H1 (cell line): ENCODE measurements around the gene RAB36. TPM values are rescaled to one million over a fixed set of nuclear protein-coding genes. Genes with fewer than 3 reads are reported as not detected.

Experiments
- CTCF ChIA-PET: fragments of 300-600 bp; sonication (Branson Sonifier 250); formaldehyde crosslinking; loops from one replicate; lab custom pipeline; 2021; ENCODE audit not compliant: partially characterized antibody; lab: Charles Lee
- POLR2A ChIA-PET: fragments of 300-600 bp; sonication (Branson Sonifier 250); formaldehyde crosslinking; loops from one replicate; lab custom pipeline; 2021; ENCODE audit warnings: inconsistent platforms; ENCODE audit not compliant: partially characterized antibody; lab: Charles Lee
- DNase-seq, 2 experiments: peaks; one replicate each; pipeline versions ENCODE4 v3.0.0 to v3.0.0-alpha.2; 2010 to 2022; ENCODE audit warnings: low spot score in 2 of 2, low read depth in 1 of 2, mixed read lengths in 1 of 2
- FAIRE-seq: peaks from 2 replicates; lab custom pipeline; 2011; peaks lifted over from hg19 to GRCh38; lab: Jason Lieb, UNC
- H2AFZ ChIP-seq: 2 replicates; pipeline ENCODE4 v1.8.1; 2012; ENCODE audit warnings: low read length, inconsistent platforms
- H2AK5ac ChIP-seq: 2 replicates; pipeline ENCODE4 v1.6.1; 2013; ENCODE audit warnings: low read depth, low read length
- H2BK120ac ChIP-seq: replicated peaks from 2 replicates; pipeline ENCODE3; 2013; ENCODE audit warnings: low read depth, low read length, inconsistent platforms
- H2BK12ac ChIP-seq: 2 replicates; pipeline ENCODE4 v1.6.1; 2013; ENCODE audit warnings: low read depth, low read length
- H2BK15ac ChIP-seq: 2 replicates; pipeline ENCODE4 v1.6.1; 2013; ENCODE audit warnings: low read length
- H2BK20ac ChIP-seq: 2 replicates; pipeline ENCODE4 v1.6.1; 2013; ENCODE audit warnings: low read length
- H2BK5ac ChIP-seq: 2 replicates; pipeline ENCODE4 v1.6.1; 2013; ENCODE audit warnings: low read depth, low read length
- H3K14ac ChIP-seq: 2 replicates; pipeline ENCODE4 v1.6.1; 2013; ENCODE audit warnings: inconsistent platforms; ENCODE audit not compliant: insufficient read length
- H3K18ac ChIP-seq: 2 replicates; pipeline ENCODE4 v1.6.1; 2013; ENCODE audit warnings: low read length; ENCODE audit errors: extremely low read depth
- H3K23ac ChIP-seq: 2 replicates; pipeline ENCODE4 v1.6.1; 2013; ENCODE audit warnings: inconsistent platforms; ENCODE audit not compliant: insufficient read length
- H3K23me2 ChIP-seq: 2 replicates; pipeline ENCODE4 v1.6.1; 2013; ENCODE audit warnings: low read depth, low read length
- H3K27ac ChIP-seq: 2 replicates; pipeline ENCODE4 v1.6.1; 2011; ENCODE audit warnings: low read depth, low read length, inconsistent platforms
- H3K27me3 ChIP-seq, 4 experiments: replicated peaks in 1 of 4; 1 replicate in 1 of 4; 2 replicates in 3 of 4; pipeline versions ENCODE4 v1.6.1 to v1.8.1; 2011 to 2013; ENCODE audit warnings: low read length in 3 of 4, mild to moderate bottlenecking in 3 of 4, inconsistent platforms in 2 of 4, mixed read lengths in 2 of 4, moderate library complexity in 1 of 4; ENCODE audit not compliant: control insufficient read depth in 3 of 4, insufficient read depth in 3 of 4; ENCODE audit errors: extremely low read depth in 1 of 4
- H3K36me3 ChIP-seq, 4 experiments: 2 replicates each; pipeline versions ENCODE4 v1.6.1 to v1.8.1; 2011 to 2013; ENCODE audit warnings: mild to moderate bottlenecking in 4 of 4, low read length in 3 of 4, moderate library complexity in 2 of 4, control low read depth in 1 of 4, inconsistent platforms in 1 of 4; ENCODE audit not compliant: insufficient read depth in 4 of 4, control insufficient read depth in 2 of 4
- H3K4ac ChIP-seq: replicated peaks from 2 replicates; pipeline ENCODE3; 2013; ENCODE audit warnings: low read length, low read depth, mixed read lengths, inconsistent platforms; ENCODE audit not compliant: insufficient read length
- H3K4me1 ChIP-seq, 4 experiments: replicated peaks in 1 of 4; 1 replicate in 1 of 4; 2 replicates in 3 of 4; pipeline versions ENCODE4 v1.6.1 to v1.8.1; 2011 to 2013; ENCODE audit warnings: low read length in 3 of 4, inconsistent platforms in 2 of 4, mixed read lengths in 1 of 4; ENCODE audit not compliant: insufficient read depth in 4 of 4, control insufficient read depth in 3 of 4
- H3K4me2 ChIP-seq, 2 experiments: 2 replicates each; pipeline versions ENCODE4 v1.6.1 to v1.8.1; 2011 to 2013; ENCODE audit warnings: low read depth in 2 of 2, low read length in 2 of 2, control low read depth in 1 of 2, inconsistent platforms in 1 of 2, mild to moderate bottlenecking in 1 of 2; ENCODE audit not compliant: insufficient read depth in 1 of 2
- H3K4me3 ChIP-seq, 4 experiments: fragments of 200-600, 300-600 bp in 1 of 4; sonication (generic), shearing (Covaris generic), sonication (Bioruptor Twin) in 1 of 4; 2 replicates each; pipeline versions ENCODE4 v1.5.1 to v1.8.1; 2011 to 2016; ENCODE audit warnings: low read length in 4 of 4, low read depth in 3 of 4, control low read depth in 2 of 4, inconsistent platforms in 2 of 4, mild to moderate bottlenecking in 2 of 4, mixed read lengths in 1 of 4, moderate library complexity in 1 of 4; ENCODE audit not compliant: insufficient read depth in 2 of 4; ENCODE audit errors: extremely low read depth in 1 of 4
- H3K56ac ChIP-seq: replicated peaks from 2 replicates; pipeline ENCODE3; 2013; ENCODE audit warnings: low read depth, mild to moderate bottlenecking, mixed read lengths, low read length, inconsistent platforms; ENCODE audit not compliant: insufficient read length
- H3K79me1 ChIP-seq: 2 replicates; pipeline ENCODE4 v1.6.1; 2013; ENCODE audit warnings: low read depth, low read length, control low read depth
- H3K79me2 ChIP-seq, 2 experiments: 2 replicates each; pipeline versions ENCODE4 v1.6.1 to v1.8.1; 2012 to 2013; ENCODE audit warnings: low read length in 2 of 2, mild to moderate bottlenecking in 2 of 2, inconsistent platforms in 1 of 2; ENCODE audit not compliant: insufficient read depth in 2 of 2, control insufficient read depth in 1 of 2
- H3K9ac ChIP-seq, 4 experiments: replicated peaks in 1 of 4; 1 replicate in 1 of 4; 2 replicates in 3 of 4; pipeline versions ENCODE4 v1.6.1 to v1.8.1; 2011 to 2013; ENCODE audit warnings: low read depth in 3 of 4, low read length in 3 of 4, control low read depth in 2 of 4, mild to moderate bottlenecking in 2 of 4, moderate library complexity in 2 of 4, inconsistent platforms in 1 of 4; ENCODE audit errors: extremely low read depth in 1 of 4
- H3K9me3 ChIP-seq, 2 experiments: 2 replicates each; pipeline versions ENCODE4 v1.6.1 to v1.8.1; 2012 to 2013; ENCODE audit warnings: mild to moderate bottlenecking in 2 of 2, moderate library complexity in 2 of 2, control low read depth in 1 of 2, inconsistent platforms in 1 of 2, low read depth in 1 of 2, low read length in 1 of 2, mixed read lengths in 1 of 2; ENCODE audit not compliant: insufficient read depth in 2 of 2
- H4K20me1 ChIP-seq, 2 experiments: replicated peaks in 1 of 2; 2 replicates each; pipeline versions ENCODE3 to v1.8.1; 2011 to 2013; ENCODE audit warnings: inconsistent platforms in 2 of 2, low read length in 2 of 2, mild to moderate bottlenecking in 1 of 2; ENCODE audit not compliant: insufficient read depth in 2 of 2, control insufficient read depth in 1 of 2
- H4K5ac ChIP-seq: 2 replicates; pipeline ENCODE4 v1.6.1; 2013; ENCODE audit warnings: low read length, low read depth, mixed read lengths, inconsistent platforms; ENCODE audit not compliant: insufficient read length
- H4K8ac ChIP-seq: 2 replicates; pipeline ENCODE4 v1.8.0; 2013; ENCODE audit warnings: mild to moderate bottlenecking, moderate library complexity, low read length, inconsistent platforms; ENCODE audit not compliant: insufficient read depth; ENCODE audit errors: extremely low read depth
- H4K91ac ChIP-seq: replicated peaks from 2 replicates; pipeline ENCODE3; 2013; ENCODE audit warnings: low read length, mixed read lengths, inconsistent platforms; ENCODE audit not compliant: insufficient read length
- CHD1 ChIP-seq: IDR thresholded peaks from 2 replicates; pipeline ENCODE4 v1.6.1; 2012; ENCODE audit warnings: low read depth, low read length, improper control_type of control experiment
- HDAC2 ChIP-seq, 2 experiments: fragments of 300-600 bp in 1 of 2; sonication (generic) in 1 of 2; IDR thresholded peaks; 2 replicates each; pipeline ENCODE4 v1.6.1; 2011 to 2012; ENCODE audit warnings: low read depth in 2 of 2, low read length in 2 of 2, mild to moderate bottlenecking in 2 of 2, moderate library complexity in 2 of 2, borderline replicate concordance in 1 of 2, inconsistent platforms in 1 of 2
- RBBP5 ChIP-seq: IDR thresholded peaks from 2 replicates; pipeline ENCODE4 v1.7.1; 2012; ENCODE audit warnings: low read depth, mild to moderate bottlenecking, inconsistent platforms, low read length, moderate library complexity, borderline replicate concordance
- WGBS, 2 experiments: shearing (Covaris generic) in 1 of 2; methylation state at CpG; one replicate each; pipeline versions ENCODE4 v1.1.6 to v1.1.7; 2013 to 2015; ENCODE audit warnings: low lambda C conversion rate in 2 of 2, mixed read lengths in 2 of 2, inconsistent platforms in 1 of 2, low coverage in 1 of 2, missing lambda C conversion rate in 1 of 2; ENCODE audit not compliant: insufficient replicate concordance in 2 of 2, insufficient coverage in 1 of 2, insufficient read length in 1 of 2; ENCODE audit errors: extremely low coverage in 1 of 2, missing lambda C conversion rate in 1 of 2; 5-methylcytosine and 5-hydroxymethylcytosine counted together
- polyA plus RNA-seq, 7 experiments: library from polyadenylated mRNA; depleted of rRNA in 3 of 7; stranded (reverse) in 5 of 7; unstranded in 2 of 7; fragments of >200 nt in 5 of 7; fragments of 200-250 nt in 2 of 7; gene quantifications; 1 replicate in 5 of 7; 2 replicates in 1 of 7; 4 replicates in 1 of 7; pipeline versions ENCODE4 v1.2.1 to v1.2.3, GENCODE V29; 2011 to 2013; ENCODE audit warnings: missing spikeins in 2 of 7, mixed read lengths in 2 of 7
- total RNA-seq: library from RNA; stranded (reverse); fragmentation: NEBNext Ultra II Directional; extraction: Animal tissue kit (Norgen Biotek cat#: 25700); gene quantifications from 2 replicates; pipeline ENCODE4 v1.2.1, GENCODE V29; 2021

Gene RAB36
- total and polyA plus RNA-seq, 2 of the 8 experiments (the other 6 are each of a cell fraction or from before 2014, with no cell fraction given) = 1.0 to 1.5 TPM

DNA sequence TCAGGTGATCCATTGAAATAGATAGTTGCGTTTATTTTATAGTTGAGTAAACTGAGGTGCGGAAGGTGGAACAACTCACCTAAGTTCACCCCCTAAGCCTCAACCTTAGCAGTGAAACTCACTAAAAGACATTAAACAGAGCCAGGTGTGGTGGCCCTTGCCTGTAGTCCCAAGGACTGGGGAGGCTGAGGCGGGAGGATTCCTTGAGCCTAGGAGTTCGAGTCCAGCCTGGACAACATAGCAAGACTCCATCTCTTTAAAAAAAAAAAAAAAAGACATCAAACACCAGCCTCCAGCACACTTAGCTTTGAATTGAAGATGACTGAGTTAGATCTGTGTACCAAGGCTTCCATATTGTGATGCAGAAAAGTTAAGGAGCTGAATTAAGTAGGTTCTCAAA, 845 bp upstream of the RAB36 start:
- no peak overlapping the region for H2BK5ac ChIP-seq
- H3K4me3 ChIP-seq = no peak overlapping the region
- no peaks in the 10 kb centered on the region for H3K79me2 ChIP-seq
- H2AFZ ChIP-seq = no peak overlapping the region
- H4K20me1 ChIP-seq = no peaks in the 10 kb centered on the region
- 94% methylated on average over 4 of the region's 4 CpGs; no CpG with 5 or more reads in 1 of the 2 experiments for WGBS, 2 experiments
- no peaks in the 10 kb centered on the region for H3K79me1 ChIP-seq
- peak overlapping the region; percentile 51 to 56; a peak in 2 of 4 replicates for H3K4me2 ChIP-seq
- H3K23ac ChIP-seq = no peak overlapping the region
- peaks cover 6% of the 10 kb centered on the region; the same call in 1 of the 2 replicates for H3K23me2 ChIP-seq
- H3K56ac ChIP-seq = no peak overlapping the region
- H3K18ac ChIP-seq = no peak overlapping the region
- H4K91ac ChIP-seq = no peak overlapping the region
- CTCF ChIA-PET = interaction anchor here (0.8 to 5.8 kb wide), 5 partner anchors 11 to 188 kb away, joined by 3 to 49 read pairs (median 6); no protein-coding TSS in a partner anchor
- FAIRE-seq (no peak), DNase-seq (no peak)
- H3K4ac ChIP-seq = no peak overlapping the region
- no peak overlapping the region for H2BK20ac ChIP-seq
- no peak overlapping the region for H2BK15ac ChIP-seq
- H3K27me3 ChIP-seq = peaks cover 0 to 14% (median 7%) of the 10 kb centered on the region in 4 experiments; a peak in 5 of 7 replicates
- no peaks in the 10 kb centered on the region for H3K36me3 ChIP-seq
- H2BK12ac ChIP-seq = no peak overlapping the region
- no peak overlapping the region for H2BK120ac ChIP-seq
- no peak overlapping the region for H3K14ac ChIP-seq
- POLR2A ChIA-PET = interaction anchor here (1.5 kb wide), 1 partner anchor 13 kb away, joined by 3 read pairs; no protein-coding TSS in a partner anchor
- H4K8ac ChIP-seq = no peak overlapping the region
- no peak overlapping the region for H2AK5ac ChIP-seq
- H3K4me1 ChIP-seq = peaks cover 0 to 15% (median 5%) of the 10 kb centered on the region in 4 experiments; a peak in 5 of 7 replicates
- no peak overlapping the region for H4K5ac ChIP-seq
- H3K9me3 ChIP-seq = no peaks in the 10 kb centered on the region
- H3K9ac ChIP-seq = no peak overlapping the region
- H3K27ac ChIP-seq = no peak overlapping the region
- no peak for TF ChIP-seq CHD1
- TF ChIP-seq HDAC2 (IDR thresholded peaks at IDR 0.05; ENCODE audit: borderline replicate concordance in 1 of 2, low read depth in 2 of 2, low read length in 2 of 2) = no peak
- TF ChIP-seq RBBP5 = no peak
